IMR-90 (cell line): ENCODE measurements around the gene NOS1AP. TPM values are rescaled to one million over a fixed set of nuclear protein-coding genes. Genes with fewer than 3 reads are reported as not detected.

Experiments used
- ATAC-seq: fragments of 200-7000 bp; cut with Tn5 transposase; 2 replicates; pipeline ENCODE4 v1.9.1; 2020; ENCODE audit warnings: low read depth, mild to moderate bottlenecking, moderate library complexity
- BruUV-seq: library from RNA; stranded (reverse); fragments of 400-500 nt; replicated peaks from 2 replicates; lab custom pipeline; 2021; lab: Mats Ljungman, UMichigan
- CTCF ChIA-PET: fragments of 300-600 bp; formaldehyde crosslinking; extraction: SDS; loops from one replicate; lab custom pipeline; 2021; ENCODE audit warnings: antibody characterized with exemption; lab: Yijun Ruan, JAX
- POLR2A ChIA-PET: fragments of 300-600 bp; sonication (Branson Sonifier 250); formaldehyde crosslinking; loops from one replicate; lab custom pipeline; 2022; ENCODE audit warnings: antibody characterized with exemption; ENCODE audit not compliant: unreplicated experiment; lab: Charles Lee
- DNase-seq: peaks from one replicate; pipeline ENCODE4 v3.0.0; 2013
- H2AFZ ChIP-seq: replicated peaks from 2 replicates; pipeline ENCODE3; 2013; ENCODE audit warnings: low read length, mild to moderate bottlenecking; ENCODE audit not compliant: poor library complexity
- H2AK5ac ChIP-seq: 2 replicates; pipeline ENCODE4 v1.6.1; 2013; ENCODE audit warnings: low read depth, low read length, inconsistent platforms
- H2AK9ac ChIP-seq: replicated peaks from 2 replicates; pipeline ENCODE3; 2013; ENCODE audit warnings: mild to moderate bottlenecking, low read depth, low read length, moderate library complexity; ENCODE audit not compliant: poor library complexity
- H2BK120ac ChIP-seq: 2 replicates; pipeline ENCODE4 v1.6.1; 2013; ENCODE audit warnings: low read depth, low read length, inconsistent platforms
- H2BK15ac ChIP-seq: 3 replicates; pipeline ENCODE4 v1.6.1; 2013; ENCODE audit warnings: low read depth, low read length, inconsistent platforms
- H2BK20ac ChIP-seq: 2 replicates; pipeline ENCODE4 v1.6.1; 2013; ENCODE audit warnings: low read depth, mild to moderate bottlenecking, inconsistent platforms, low read length, moderate library complexity
- H2BK5ac ChIP-seq: 2 replicates; pipeline ENCODE4 v1.6.1; 2013; ENCODE audit warnings: mild to moderate bottlenecking, low read depth, low read length, inconsistent platforms; ENCODE audit not compliant: poor library complexity, severe bottlenecking
- H3K14ac ChIP-seq: replicated peaks from 2 replicates; pipeline ENCODE4 v1.6.1; 2013; ENCODE audit warnings: low read depth, low read length, inconsistent platforms
- H3K18ac ChIP-seq: 2 replicates; pipeline ENCODE4 v1.6.1; 2013; ENCODE audit warnings: low read depth, low read length, control low read depth
- H3K23ac ChIP-seq: 2 replicates; pipeline ENCODE4 v1.6.1; 2013; ENCODE audit warnings: low read depth, low read length, inconsistent platforms
- H3K27ac ChIP-seq: 2 replicates; pipeline ENCODE4 v1.5.1; 2013; ENCODE audit warnings: mild to moderate bottlenecking, control low read depth, low read length; ENCODE audit not compliant: insufficient read depth
- H3K27me3 ChIP-seq: 2 replicates; pipeline ENCODE4 v1.6.1; 2013; ENCODE audit warnings: low read length; ENCODE audit not compliant: control insufficient read depth, insufficient read depth
- H3K36me3 ChIP-seq: 2 replicates; pipeline ENCODE4 v1.6.1; 2013; ENCODE audit warnings: low read length, mixed read lengths; ENCODE audit not compliant: control insufficient read depth, insufficient read depth
- H3K4ac ChIP-seq: 2 replicates; pipeline ENCODE4 v1.6.1; 2013; ENCODE audit warnings: low read depth, low read length, inconsistent platforms
- H3K4me1 ChIP-seq: 2 replicates; pipeline ENCODE4 v1.6.1; 2013; ENCODE audit warnings: low read length, mixed read lengths; ENCODE audit not compliant: control insufficient read depth, insufficient read depth
- H3K4me2 ChIP-seq: 2 replicates; pipeline ENCODE4 v1.6.1; 2013; ENCODE audit warnings: low read depth, mild to moderate bottlenecking, control low read depth, low read length, moderate library complexity
- H3K4me3 ChIP-seq: 2 replicates; pipeline ENCODE4 v1.5.1; 2013; ENCODE audit warnings: low read depth, mild to moderate bottlenecking, control low read depth, low read length, moderate library complexity; ENCODE audit not compliant: insufficient read depth
- H3K56ac ChIP-seq: 2 replicates; pipeline ENCODE4 v1.6.1; 2013; ENCODE audit warnings: low read length, inconsistent platforms; ENCODE audit not compliant: insufficient read depth; ENCODE audit errors: extremely low read depth
- H3K79me1 ChIP-seq, 2 experiments: 2 replicates each; pipeline ENCODE4 v1.6.1; 2013; ENCODE audit warnings: low read length in 2 of 2, inconsistent platforms in 1 of 2, low read depth in 1 of 2
- H3K9ac ChIP-seq: 2 replicates; pipeline ENCODE4 v1.6.1; 2013; ENCODE audit warnings: low read depth, low read length, control low read depth
- H3K9me1 ChIP-seq: 2 replicates; pipeline ENCODE4 v1.6.1; 2013; ENCODE audit warnings: low read length, inconsistent platforms; ENCODE audit not compliant: insufficient read depth
- H3K9me3 ChIP-seq: 2 replicates; pipeline ENCODE4 v1.6.1; 2013; ENCODE audit warnings: low read length; ENCODE audit not compliant: control insufficient read depth, insufficient read depth
- H4K20me1 ChIP-seq: 2 replicates; pipeline ENCODE4 v1.6.1; 2013; ENCODE audit warnings: low read length, inconsistent platforms; ENCODE audit not compliant: insufficient read depth
- H4K5ac ChIP-seq: 2 replicates; pipeline ENCODE4 v1.6.1; 2013; ENCODE audit warnings: mild to moderate bottlenecking, low read depth, low read length, control low read depth
- H4K8ac ChIP-seq, 2 experiments: 2 replicates each; pipeline ENCODE4 v1.6.1; 2013; ENCODE audit warnings: low read depth in 2 of 2, low read length in 2 of 2, control low read depth in 1 of 2, inconsistent platforms in 1 of 2
- H4K91ac ChIP-seq: 2 replicates; pipeline ENCODE4 v1.6.1; 2013; ENCODE audit warnings: low read depth, low read length, inconsistent platforms; ENCODE audit not compliant: insufficient read depth
- CEBPB ChIP-seq: IDR thresholded peaks from 2 replicates; pipeline ENCODE4 v1.6.1; 2012; ENCODE audit warnings: low read depth, low read length, improper control_type of control experiment
- ELK1 ChIP-seq: fragments of 150-350 bp; IDR thresholded peaks from 2 replicates; pipeline ENCODE4 v1.6.1; 2016; ENCODE audit warnings: low read depth, mild to moderate bottlenecking, low read length, moderate library complexity, borderline replicate concordance
- MAFK ChIP-seq: IDR thresholded peaks from 2 replicates; pipeline ENCODE4 v1.6.1; 2012; ENCODE audit warnings: low read depth, low read length, improper control_type of control experiment
- MXI1 ChIP-seq: IDR thresholded peaks from 2 replicates; pipeline ENCODE4 v1.6.1; 2012; ENCODE audit warnings: low read depth, mild to moderate bottlenecking, low read length, moderate library complexity, borderline replicate concordance
- RCOR1 ChIP-seq: IDR thresholded peaks from 2 replicates; pipeline ENCODE4 v1.6.1; 2012; ENCODE audit warnings: mild to moderate bottlenecking, low read length, improper control_type of control experiment; ENCODE audit not compliant: insufficient replicate concordance
- RFX5 ChIP-seq: IDR thresholded peaks from 2 replicates; pipeline ENCODE4 v1.8.0; 2012; ENCODE audit warnings: low read depth, mild to moderate bottlenecking, low read length, moderate library complexity
- WGBS, 2 experiments: methylation state at CpG; one replicate each; pipeline versions ENCODE4 v1.1.5 to v1.1.7; 2013; ENCODE audit warnings: missing lambda C conversion rate in 2 of 2; ENCODE audit not compliant: insufficient read length in 1 of 2; ENCODE audit errors: extremely low coverage in 2 of 2; 5-methylcytosine and 5-hydroxymethylcytosine counted together
- dilution Hi-C: fragments of 300-500 bp; cut with HindIII; formaldehyde crosslinking; loops from one replicate; pipeline ENCODE4 v1.14.3; 2018; ENCODE audit warnings: low sequenced_read_pairs; ENCODE audit not compliant: unreplicated experiment
- in situ Hi-C: fragments of 300-500 bp; cut with MboI; formaldehyde crosslinking; loops from 3 replicates; pipeline ENCODE4 v1.14.3; 2019; ENCODE audit warnings: low sequenced_read_pairs, inconsistent platforms, mixed read lengths
- intact Hi-C: fragments of 100-400 bp; cut with micrococcal nuclease; formaldehyde crosslinking; loops from 2 replicates; pipeline ENCODE4 v1.10.0; 2022
- polyA plus RNA-seq, 3 experiments: library from polyadenylated mRNA; depleted of rRNA; stranded (reverse); fragments of >200 nt; gene quantifications; 2 replicates each; pipeline ENCODE4 v1.2.3, GENCODE V29; 2012; ENCODE audit warnings: low replicate concordance in 1 of 3
- total RNA-seq: library from RNA; depleted of rRNA; stranded (reverse); fragments of >200 nt; gene quantifications from 2 replicates; pipeline ENCODE4 v1.2.3, GENCODE V29; 2012

The NOS1AP gene
- total and polyA plus RNA-seq, 2 of the 4 experiments (the other 2 are of a cell fraction), result 0.18 to 0.19 TPM

- no peak overlapping the region for H3K18ac ChIP-seq
- no peak overlapping the region for H4K8ac ChIP-seq
- no peak overlapping the region for H3K23ac ChIP-seq
- H3K4me1 ChIP-seq, result no peaks in the 10 kb centered on the region
- H3K14ac ChIP-seq, result no peak overlapping the region
- H3K36me3 ChIP-seq, result no peaks in the 10 kb centered on the region
- POLR2A ChIA-PET, result no interaction called here
- no peaks in the 10 kb centered on the region for H3K9me3 ChIP-seq
- no peaks in the 10 kb centered on the region for H4K20me1 ChIP-seq
- no peak overlapping the region for H2AK5ac ChIP-seq
- BruUV-seq, result no TSS peak
- CTCF ChIA-PET, result no interaction called here
- no peak overlapping the region for H3K4me3 ChIP-seq
- H3K27me3 ChIP-seq, result no peaks in the 10 kb centered on the region; the same call in 1 of the 2 replicates
- H2AK9ac ChIP-seq, result no peak overlapping the region
- intact Hi-C loops (no loop called here), in situ Hi-C loops (no loop called here), dilution Hi-C loops (no loop called here)
- ATAC-seq (no peak), DNase-seq (no peak)
- no peak overlapping the region for H2BK15ac ChIP-seq
- H4K91ac ChIP-seq, result no peak overlapping the region
- H2AFZ ChIP-seq, result no peak overlapping the region
- H3K9me1 ChIP-seq, result no peaks in the 10 kb centered on the region
- H3K56ac ChIP-seq, result no peak overlapping the region
- no peak overlapping the region for H4K5ac ChIP-seq
- no CpG with 5 or more reads among the region's 3 CpGs for WGBS, 2 experiments
- H2BK20ac ChIP-seq, result no peak overlapping the region
- TF ChIP-seq ELK1 (no peak), RFX5 (no peak), MXI1 (no peak), CEBPB (no peak), RCOR1 (no peak), MAFK (0 out of 2 replicates have a peak, but pooled peaks have one; percentile 14)
- no peak overlapping the region for H2BK120ac ChIP-seq
- H2BK5ac ChIP-seq, result no peak overlapping the region
- H3K79me1 ChIP-seq, result no peaks in the 10 kb centered on the region
- no peak overlapping the region for H3K4me2 ChIP-seq
- no peak overlapping the region for H3K4ac ChIP-seq
- H3K9ac ChIP-seq, result no peak overlapping the region
- H3K27ac ChIP-seq, result no peak overlapping the region
These were observed 184.3 kb downstream of the NOS1AP start for GRCh38 chr1:162253790-162254189.
